HepG2 (cell line): ENCODE results near the gene MIOS.

Source experiments
- ATF3 ChIP-seq: sonication (generic); formaldehyde crosslinking; IDR thresholded peaks from 2 replicates; pipeline ENCODE4 v1.4.0; 2020; ENCODE audit warnings: missing genetic modification reagents
- FOSL2 ChIP-seq: sonication (generic); formaldehyde crosslinking; IDR thresholded peaks from 2 replicates; pipeline ENCODE4 v1.4.0; 2020; ENCODE audit warnings: missing genetic modification reagents
- POLR2AphosphoS5 ChIP-seq: IDR thresholded peaks from 2 replicates; pipeline ENCODE4 v1.6.1; 2012; ENCODE audit warnings: low read depth, low read length
- SAFB2 ChIP-seq: sonication (generic); formaldehyde crosslinking; IDR thresholded peaks from 2 replicates; pipeline ENCODE4 v1.5.1; 2020; ENCODE audit warnings: missing genetic modification reagents, low read depth, mild to moderate bottlenecking, borderline replicate concordance
- SOX5 ChIP-seq: IDR thresholded peaks from 2 replicates; pipeline ENCODE4 v1.6.1; 2016; ENCODE audit warnings: borderline replicate concordance
- ZNF530 ChIP-seq: sonication (generic); formaldehyde crosslinking; IDR thresholded peaks from 2 replicates; pipeline ENCODE4 v1.5.0; 2020; ENCODE audit warnings: low read depth, mild to moderate bottlenecking, missing genetic modification reagents
- ZNF572 ChIP-seq: sonication (generic); formaldehyde crosslinking; IDR thresholded peaks from 2 replicates; pipeline ENCODE4 v1.5.1; 2020; ENCODE audit warnings: mild to moderate bottlenecking, missing genetic modification reagents
- ZNF776 ChIP-seq: sonication (generic); formaldehyde crosslinking; IDR thresholded peaks from 2 replicates; pipeline ENCODE4 v1.4.0; 2020; ENCODE audit warnings: mild to moderate bottlenecking, missing genetic modification reagents

GRCh38 chr7:7613210-7613609 is 46.5 kb downstream of the MIOS start:
- TF ChIP-seq POLR2AphosphoS5 (no peak), SOX5 (CRISPR knock-in tag) (no peak), ZNF776 (no peak), ZNF572 (CRISPR knock-in tag) (no peak), ZNF530 (no peak), ATF3 (CRISPR knock-in tag) (no peak), FOSL2 (CRISPR knock-in tag) (no peak), SAFB2 (no peak)
